ENCODE results near the gene HNF4A.
A peak's percentile ranks its signal among the peaks of the same experiment; 100 is the strongest.
"Not testable (repeated sequence)": the region's sequence is repeated elsewhere in the genome, so short reads cannot be mapped to it uniquely, and the experiment has no call there.

HNF4A gene

GRCh38 chr20:44355498-44356352, at the start of gene HNF4A:
Gene HNF4A, plus strand, starts transcription at chr20:44355699. Its CDS starts 106 bp downstream, at chr20:44355805.
- DNase-seq = no peak

GRCh38 chr20:44306927-44307326, 48.6 kb upstream of the HNF4A start:
- DNase-seq = no peak

GRCh38 chr20:44309763-44310663, 45.5 kb upstream of the HNF4A start:
- DNase-seq = peak; percentile 47

DNA sequence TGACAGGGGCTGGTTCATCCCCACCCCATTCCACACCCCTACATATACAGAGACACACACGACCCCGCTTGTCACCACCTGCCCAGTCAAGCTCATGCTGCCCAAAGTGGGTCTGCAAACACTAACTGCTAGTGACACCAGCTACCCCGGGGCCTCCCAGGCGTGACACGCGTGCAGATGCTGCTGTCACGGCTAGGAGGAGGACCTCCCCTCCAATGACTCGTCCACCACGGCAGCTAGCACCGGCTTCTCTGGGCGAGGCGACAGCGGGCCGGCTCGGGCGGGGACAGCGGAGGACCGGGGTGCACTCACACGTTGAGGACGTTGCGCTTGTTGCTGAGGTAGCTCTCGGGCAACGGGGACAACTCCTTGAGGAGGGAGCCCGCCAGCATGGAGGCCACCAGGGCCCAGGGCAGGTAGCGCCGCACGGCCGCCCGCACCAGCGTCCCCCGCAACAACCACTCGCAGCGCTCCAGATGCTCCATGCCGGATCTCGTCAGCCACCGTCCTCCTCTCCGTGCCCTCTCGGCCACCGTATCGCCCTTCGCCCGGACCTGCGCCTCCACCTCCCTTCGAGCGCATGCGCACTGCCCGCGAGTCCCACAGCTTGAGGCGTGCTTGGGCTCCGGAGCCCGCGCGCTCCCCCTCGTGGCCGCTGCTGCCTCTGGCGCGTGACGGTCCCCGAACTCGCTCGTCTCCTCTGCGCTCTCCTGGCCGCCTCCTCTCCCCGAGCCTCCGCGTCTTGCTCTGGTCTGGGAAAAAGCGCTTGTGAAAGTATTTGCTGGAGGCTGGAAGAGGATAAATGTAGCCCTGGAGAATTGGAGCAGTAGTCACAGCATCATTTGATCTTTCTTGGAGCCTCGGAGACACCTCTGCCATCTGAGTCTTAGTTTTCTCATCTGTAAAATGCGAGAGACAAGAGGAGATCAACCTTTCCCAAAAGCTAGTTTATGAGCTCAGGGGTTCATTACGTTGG, 44.5 kb upstream of the HNF4A start, which contains the start of gene FITM2:
TSS of gene FITM2 (minus strand) at position 539 of the 976 bp plus-strand sequence. CDS start at position 485, 54 bp downstream.
- DNase-seq = peak; percentile 97

GRCh38 chr20:44314870-44315269, 40.6 kb upstream of the HNF4A start:
- no peak for DNase-seq

DNA sequence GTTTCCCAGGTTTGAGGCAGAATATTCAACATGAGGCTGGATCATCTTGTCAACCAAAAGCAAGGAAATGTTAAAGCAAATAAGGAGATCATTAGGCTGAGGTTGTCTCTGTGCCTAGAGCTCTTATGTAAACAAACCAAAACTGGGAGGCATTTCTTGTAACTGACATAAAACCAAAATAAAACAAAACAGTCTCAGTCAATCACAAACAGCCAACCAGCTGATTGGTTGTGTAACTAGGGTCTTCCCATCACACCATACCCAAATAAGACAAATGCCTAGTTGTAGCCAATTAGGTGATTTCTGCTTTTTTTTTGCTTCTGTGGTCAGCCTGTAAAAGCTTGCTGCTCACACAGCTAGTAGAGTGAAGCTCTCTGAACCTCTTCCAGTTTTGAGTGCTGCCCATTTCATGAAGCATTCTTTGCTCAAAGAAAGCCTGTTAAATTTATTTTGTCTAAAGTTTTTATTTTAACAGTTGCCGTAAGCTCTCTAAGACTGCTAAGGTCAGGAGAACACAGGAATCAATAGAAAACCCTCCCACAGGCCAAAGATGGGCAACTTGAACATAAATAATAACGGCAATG, 35.6 kb upstream of the HNF4A start:
- DNase-seq = no peak

- DNase-seq = no peak
Observed at GRCh38 chr20:44324343-44324742, 31.2 kb upstream of the HNF4A start.

GRCh38 chr20:44326391-44327159, 28.9 kb upstream of the HNF4A start:
- no peak for DNase-seq

- not testable (repeated sequence) for DNase-seq
Observed at GRCh38 chr20:44327748-44328147, 27.8 kb upstream of the HNF4A start.

DNA sequence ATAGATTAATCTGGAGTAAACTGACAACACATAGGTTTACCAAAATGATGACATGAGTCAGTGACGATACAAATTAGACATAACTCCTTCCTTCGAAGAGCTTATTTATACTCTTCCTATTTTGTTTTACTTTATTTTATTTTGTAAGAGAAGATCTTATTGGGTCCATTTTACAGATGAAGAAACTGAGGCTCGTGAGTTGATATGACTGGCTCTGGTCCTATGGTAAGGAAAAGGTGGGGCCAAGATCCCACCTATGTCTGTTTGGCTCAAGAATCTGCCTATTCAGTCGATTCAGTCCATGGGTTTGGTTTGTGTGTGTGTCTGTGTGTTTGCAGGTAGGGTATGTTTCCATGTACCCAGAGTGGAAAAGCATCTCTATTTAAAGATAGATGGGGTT, 27.1 kb upstream of the HNF4A start:
- DNase-seq = no peak

GRCh38 chr20:44331201-44331600, 24.3 kb upstream of the HNF4A start:
- no peak for DNase-seq

GRCh38 chr20:44334306-44334705, 21.2 kb upstream of the HNF4A start:
- no peak for DNase-seq

GRCh38 chr20:44334709-44335108, 20.8 kb upstream of the HNF4A start:
- no peak for DNase-seq

GRCh38 chr20:44335675-44336074, 19.8 kb upstream of the HNF4A start:
- DNase-seq = no peak

DNA sequence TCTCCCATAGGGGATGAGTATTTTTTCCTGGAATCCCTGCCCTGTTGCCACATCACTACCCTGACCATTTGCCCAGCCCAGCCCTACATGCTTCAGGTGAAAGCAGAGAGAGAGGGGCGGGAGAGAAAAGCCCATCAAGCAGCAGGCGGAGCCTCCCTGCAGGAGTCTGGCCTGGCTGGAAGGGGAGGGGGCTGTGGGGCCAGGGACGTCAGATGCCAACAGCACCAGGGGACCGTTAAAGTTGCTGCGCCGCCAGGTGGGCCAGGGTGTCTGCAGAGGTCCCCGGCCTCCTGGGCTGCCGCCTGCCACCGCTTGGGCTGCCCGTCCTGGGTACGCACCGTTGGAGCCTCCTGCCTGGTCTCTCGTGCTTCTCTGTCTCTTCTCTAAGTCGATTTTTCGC, 19.4 kb upstream of the HNF4A start:
- no peak for DNase-seq

- DNase-seq = no peak
Observed at GRCh38 chr20:44336725-44337380, 18.6 kb upstream of the HNF4A start, which contains the start of gene R3HDML. Gene R3HDML, plus strand, starts transcription at chr20:44337043. Its CDS starts 115 bp downstream, at chr20:44337158.

GRCh38 chr20:44342248-44342647, 13.3 kb upstream of the HNF4A start:
- no peak for DNase-seq

- DNase-seq = no peak
Observed at GRCh38 chr20:44343162-44343675, 12.3 kb upstream of the HNF4A start.

GRCh38 chr20:44344723-44345122, 10.8 kb upstream of the HNF4A start:
- DNase-seq = no peak

DNA sequence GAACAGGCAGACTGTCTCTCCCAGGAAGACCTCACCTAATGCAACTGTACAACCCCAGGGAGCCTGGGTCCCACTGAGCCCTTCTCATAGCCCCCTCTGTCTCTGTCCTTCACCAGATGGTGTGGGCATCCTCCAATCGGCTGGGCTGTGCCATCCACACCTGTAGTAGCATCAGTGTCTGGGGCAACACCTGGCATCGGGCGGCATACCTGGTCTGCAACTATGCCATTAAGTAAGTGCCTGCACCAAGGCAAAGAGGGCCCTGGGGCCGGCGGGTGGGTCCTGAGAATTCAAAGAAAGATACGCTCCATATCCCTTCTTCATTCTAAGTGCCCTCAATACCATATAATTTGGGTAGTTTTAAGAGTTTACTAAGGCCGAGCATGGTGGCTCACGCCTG, 10.4 kb upstream of the HNF4A start:
- DNase-seq = no peak
